GM21619 (cell line): Measurements from ENCODE around the gene GDF2.

Experiments used
- ATAC-seq: cut with Tn5 transposase; IDR thresholded peaks from one replicate; pipeline ENCODE4 v1.9.1; 2021; ENCODE audit not compliant: unreplicated experiment

The GDF2 gene

GRCh38 chr10:47366731-47367460 is 44.6 kb downstream of the GDF2 start:
- ATAC-seq, result no peak

DNA sequence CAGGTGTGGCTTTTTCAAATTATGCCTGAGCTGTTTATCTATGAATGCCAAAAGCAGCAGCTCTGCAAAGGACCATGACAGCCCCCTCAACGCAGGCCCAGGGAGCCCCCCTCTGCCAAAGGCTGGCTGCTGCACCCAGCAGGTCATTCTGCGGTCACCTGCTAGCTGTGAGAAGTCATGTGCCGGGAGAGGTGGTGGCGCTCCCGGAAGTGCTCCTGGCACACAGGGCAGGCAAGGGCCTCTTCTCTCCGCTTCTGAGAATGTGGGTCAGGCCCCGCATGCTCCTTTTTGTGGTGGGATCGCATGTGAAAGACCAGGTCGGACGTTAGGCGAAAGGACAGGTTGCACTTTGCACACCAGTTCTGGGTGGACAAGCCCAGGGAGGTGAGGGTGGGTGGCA is 45.4 kb downstream of the GDF2 start:
- no peak for ATAC-seq

DNA sequence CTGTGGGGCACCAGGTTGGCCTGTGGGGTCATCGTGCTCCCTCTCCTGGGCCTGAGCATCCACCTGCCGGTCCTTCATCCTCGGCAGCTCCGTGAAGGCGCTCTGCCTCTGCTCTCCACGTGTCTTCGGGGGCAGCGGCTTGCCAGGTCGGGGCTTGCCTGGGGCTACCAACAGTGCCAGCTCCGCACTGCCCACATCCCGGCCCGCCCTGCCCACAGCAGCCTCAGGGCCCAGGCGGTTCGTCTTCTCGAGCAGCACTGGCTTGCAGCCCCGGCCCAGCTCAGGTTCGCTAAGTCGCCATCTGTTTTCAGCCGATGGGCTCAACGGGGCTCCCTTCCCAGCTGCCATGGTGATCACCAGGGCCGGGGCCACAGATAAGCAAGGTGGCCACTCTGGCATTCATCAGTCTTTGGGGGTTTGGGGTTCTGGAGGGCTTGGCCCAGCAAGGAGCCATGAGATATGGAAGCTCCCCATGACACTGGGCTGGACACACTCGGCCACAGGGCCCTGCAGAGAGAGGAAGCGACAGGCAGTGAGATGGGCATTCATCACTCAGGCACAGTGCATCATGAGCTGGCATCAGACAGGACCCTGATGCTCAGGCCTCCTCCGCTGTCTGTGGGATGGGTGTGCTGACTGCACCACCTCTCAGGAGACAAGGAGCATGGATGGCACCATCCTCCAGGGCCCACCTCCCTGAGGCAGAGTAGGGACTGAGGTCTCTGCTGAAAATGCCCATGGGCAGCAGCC is 46.4 kb downstream of the GDF2 start:
- ATAC-seq, result no peak

- no peak for ATAC-seq
Measured at GRCh38 chr10:47369251-47369894, 47.1 kb downstream of the GDF2 start.

- no peak for ATAC-seq
Measured at GRCh38 chr10:47370015-47370767, 47.9 kb downstream of the GDF2 start.

DNA sequence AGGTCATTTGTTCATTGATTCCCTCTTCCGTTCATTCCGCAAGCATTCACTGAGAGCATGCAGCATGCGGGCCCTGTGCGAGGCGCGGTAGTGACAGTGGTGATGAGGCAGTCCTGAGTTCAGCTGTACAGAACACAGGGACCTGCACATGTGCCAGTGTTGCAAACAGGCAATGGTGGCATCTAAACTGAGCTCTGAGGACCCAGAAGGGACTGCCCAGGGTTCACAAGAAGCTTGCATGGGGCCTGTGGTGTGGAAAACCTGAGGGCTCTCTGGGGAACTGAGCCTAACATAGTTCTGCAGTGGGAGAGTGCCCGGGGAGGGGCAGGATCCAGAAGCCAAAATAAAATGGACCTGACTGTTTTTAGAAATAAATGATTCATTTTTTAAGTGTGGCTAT is 48.6 kb downstream of the GDF2 start:
- ATAC-seq, result no peak

- ATAC-seq, result no peak
Measured at GRCh38 chr10:47371629-47372485, 49.6 kb downstream of the GDF2 start.

DNA sequence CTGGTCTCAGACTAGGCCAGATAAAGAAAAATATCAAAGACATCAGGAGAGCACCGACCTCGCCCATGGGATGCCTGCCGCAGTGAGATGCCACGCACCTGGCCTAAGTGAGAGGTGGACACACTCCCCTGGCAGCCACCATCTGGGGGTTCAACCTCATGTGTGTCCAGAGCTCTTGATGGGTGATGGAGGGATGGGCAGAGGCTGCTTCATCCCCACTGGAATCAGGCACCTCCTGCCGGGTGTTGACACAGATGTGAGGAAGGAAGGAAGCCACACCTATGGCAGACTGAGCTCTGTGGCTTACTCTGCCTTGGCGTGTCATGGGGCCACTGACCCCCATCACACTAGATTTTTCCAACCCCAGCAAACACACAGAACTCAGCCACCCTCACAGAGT is 50.5 kb downstream of the GDF2 start:
- no peak for ATAC-seq

DNA sequence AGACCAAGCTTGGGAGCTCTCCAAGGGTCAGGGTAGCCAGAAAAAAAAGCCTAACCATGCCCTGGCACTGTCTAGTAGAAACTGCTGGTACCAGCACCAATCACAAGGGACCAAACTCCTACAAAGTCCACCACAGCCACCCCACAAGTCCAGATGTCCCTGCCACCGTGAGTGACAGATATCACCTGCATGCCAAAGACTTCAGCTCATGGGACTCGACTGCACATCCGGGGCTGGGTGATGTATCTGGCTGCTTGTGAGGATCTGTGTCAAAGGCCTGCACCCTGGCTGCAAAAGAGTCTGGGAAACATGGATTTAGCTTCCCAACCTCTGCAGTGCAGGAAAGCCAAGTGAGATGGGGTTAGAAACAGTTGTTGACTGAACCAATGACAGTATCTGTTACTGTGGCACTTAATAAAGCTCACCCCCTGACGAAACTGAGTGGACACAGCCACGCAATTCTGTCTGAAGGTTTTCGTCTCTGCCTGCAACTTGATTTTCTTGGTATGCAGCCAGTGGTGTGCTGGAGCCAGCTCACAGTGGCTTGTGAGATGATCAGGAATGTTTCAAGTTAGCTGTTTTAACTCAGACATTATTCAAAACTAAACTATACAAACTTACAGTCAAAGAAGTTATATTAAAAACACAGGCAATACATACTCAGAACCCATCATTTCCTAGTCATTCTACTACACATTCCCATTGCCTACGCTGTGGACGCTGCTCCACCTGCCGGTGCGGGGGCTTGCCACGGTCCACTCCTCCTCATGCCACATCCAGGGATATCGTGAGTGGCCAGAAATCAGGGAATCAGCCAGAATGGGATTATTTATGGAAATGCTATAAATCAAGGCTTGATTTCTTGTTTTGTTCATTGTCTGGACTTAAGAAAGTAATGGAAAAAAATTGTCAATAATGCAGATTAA is 52.6 kb downstream of the GDF2 start:
- ATAC-seq, result no peak

DNA sequence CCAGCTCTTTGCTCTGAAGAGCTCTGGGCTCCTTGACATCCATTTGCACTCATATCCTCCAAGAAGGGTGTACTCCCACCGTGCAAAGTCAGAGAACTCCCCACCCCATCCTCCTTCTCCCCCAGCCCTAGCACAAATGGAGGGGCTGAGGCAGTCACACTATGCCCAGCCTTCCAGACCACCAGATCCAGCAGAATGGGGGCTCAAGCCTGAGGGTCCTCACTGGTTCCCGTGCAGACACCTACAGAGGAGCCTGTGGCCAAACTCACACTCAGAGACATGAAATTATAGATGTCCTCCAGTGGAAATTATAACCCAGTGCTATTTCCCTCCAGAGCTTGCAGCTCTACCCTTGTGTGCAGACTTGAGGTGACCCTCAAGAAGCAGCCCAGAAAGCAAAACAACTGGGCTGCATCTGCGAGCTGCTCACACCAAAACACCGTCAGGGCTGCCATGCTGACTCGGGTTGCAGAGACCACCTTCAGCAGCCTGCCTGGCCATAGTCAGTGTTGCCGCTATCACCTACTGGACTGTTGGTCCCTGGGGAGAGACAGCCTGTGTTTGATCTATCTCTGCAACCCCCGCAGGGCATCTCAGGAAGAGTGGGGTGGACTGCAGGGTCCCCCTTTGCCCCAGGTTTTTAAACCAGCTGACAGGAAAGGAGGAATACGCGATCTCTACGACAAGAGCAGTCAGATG is 54.4 kb downstream of the GDF2 start:
- no peak for ATAC-seq
